Right kidney (tissue), 1 donor: Measurements from ENCODE around the gene BACE1.

Experiments used
- DNase-seq: peaks from one replicate; pipeline ENCODE4 v3.0.0-alpha.2; 2016

The BACE1 gene

DNA sequence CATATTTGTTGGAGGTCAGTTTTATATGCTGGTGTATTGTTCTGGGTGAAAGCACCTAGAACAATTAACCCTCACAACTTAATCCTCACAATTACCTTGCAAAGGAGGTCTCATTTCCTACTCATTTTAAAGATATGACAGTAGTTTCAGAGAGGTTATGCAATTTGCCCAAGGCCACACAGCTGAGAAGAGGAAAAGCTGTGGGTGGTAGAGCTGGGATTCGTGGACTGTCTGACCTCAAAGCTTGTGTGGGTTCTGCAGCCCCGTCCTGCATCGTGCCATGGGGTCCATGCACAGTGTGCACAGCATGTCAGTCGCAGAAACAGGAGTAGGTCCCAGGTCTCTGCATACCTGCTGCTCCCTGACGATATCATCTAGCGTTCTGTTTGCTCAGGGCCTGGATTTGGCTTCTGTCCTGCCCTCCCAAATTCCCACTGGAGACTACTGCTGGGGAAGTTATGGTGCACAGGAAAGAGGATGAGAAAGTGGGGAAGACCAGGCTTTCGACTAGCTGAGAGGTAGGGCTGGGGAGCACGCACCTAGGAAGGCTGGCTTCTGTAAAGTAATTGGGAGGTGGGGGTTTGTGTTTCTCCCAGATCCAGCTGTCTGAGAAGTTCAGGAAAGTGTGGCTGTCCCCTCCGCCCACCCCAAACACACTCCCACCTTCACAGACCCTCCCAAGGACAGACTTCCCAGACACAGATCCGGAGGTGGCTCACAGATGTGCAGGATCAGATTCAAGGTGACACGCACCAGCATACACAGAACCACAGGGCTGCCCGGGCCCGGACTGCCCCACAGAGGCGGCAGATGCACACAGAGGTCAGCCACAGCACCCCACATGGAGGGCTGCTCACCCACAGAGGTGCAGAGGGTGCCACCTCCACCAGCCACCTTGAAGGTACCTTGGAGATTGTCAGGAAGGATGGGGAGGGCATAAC, 2.0 kb downstream of the BACE1 start:
- peak; percentile 22 for DNase-seq

DNA sequence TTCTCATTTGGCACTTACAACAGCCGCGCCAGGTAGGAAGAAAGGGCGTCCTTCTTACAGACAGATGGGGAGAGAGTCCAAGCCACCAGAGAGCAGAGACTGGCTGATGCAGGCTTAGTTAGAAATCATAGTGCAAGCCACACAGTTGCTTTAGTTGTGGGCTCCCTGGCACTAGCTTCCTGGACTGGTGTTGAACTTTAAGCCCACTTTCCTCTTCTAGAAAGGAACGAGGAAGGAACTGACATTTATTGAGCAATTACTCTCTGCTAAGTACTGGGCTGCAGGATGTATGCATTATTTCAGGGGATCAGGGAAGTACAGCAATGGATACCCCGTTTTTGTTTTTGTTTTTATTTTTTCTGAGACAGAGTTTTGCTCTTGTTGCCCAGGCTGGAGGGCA, 3.0 kb downstream of the BACE1 start:
- DNase-seq = no peak

DNA sequence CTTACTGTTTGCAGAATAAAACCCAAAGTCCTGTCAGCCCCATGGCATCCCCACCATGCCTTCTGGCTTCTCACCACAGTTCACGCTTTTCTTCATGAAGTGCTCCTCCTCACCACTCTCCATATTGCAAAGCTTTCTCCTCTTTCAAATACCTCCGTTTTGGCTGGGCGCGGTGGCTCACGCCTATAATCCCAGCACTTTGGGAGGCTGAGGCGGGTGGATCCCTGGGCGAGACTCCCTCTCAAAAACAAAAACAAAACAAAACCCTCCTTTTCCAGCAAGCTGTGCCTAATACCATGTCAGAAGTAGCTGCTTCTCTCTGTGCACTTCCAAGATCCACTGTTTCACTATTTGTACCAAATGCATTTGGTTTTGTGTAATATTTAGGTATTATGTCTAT, 6.7 kb downstream of the BACE1 start:
- DNase-seq = no peak

DNA sequence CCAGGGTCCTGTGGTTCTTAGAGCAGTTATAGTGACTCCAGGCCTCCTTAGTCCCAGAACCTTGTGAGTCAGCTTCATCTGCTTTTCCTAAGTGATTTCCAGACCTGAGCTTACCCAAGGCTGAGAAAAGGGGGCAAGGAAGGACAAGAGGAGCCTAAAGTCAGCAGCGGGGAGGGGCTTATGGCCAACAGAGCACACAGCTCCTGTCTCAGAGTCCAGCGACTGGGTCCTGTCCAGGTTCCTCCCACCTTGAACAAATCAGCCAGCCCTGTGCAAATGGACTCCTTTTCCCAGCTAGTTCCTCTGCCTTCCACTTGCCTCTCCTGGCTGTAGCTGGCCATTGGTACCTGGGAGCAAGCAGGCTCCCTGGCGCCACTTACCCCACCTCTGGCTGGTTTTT, 10.9 kb downstream of the BACE1 start:
- no peak for DNase-seq

DNA sequence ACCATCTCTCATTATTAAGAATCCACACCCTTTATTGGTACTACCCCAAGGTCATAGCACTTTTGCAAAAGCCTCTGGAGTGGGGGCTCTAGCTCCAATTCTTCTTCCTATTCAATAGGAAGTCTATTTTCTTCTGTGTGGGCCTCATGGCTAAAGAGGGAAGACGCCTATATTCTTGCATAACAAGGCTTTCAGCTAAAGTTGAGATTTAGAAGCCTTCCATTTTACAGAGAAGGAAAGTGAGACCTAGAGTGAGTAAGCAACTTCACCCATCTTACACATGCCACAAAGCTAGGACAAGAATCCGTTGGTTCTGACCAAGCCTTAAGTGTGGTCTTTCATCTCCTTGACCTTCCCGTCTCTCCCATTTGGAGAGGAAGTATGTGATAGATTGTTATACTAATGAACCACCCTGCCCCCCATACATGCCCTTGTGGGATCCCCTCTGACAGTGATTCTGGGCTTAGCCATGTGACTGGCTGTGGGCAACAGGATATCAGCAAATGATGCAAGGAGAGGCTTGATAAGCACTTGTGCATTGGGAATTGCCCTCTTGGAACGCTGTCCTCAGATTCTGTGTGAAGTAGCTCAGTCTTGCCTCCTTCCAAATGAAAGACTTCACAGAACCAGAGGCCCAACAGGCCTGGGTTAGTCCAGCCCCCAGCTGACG, 12.3 kb downstream of the BACE1 start:
- no peak for DNase-seq

GRCh38 chr11:117303101-117303500, 13.0 kb downstream of the BACE1 start:
- DNase-seq = no peak

DNA sequence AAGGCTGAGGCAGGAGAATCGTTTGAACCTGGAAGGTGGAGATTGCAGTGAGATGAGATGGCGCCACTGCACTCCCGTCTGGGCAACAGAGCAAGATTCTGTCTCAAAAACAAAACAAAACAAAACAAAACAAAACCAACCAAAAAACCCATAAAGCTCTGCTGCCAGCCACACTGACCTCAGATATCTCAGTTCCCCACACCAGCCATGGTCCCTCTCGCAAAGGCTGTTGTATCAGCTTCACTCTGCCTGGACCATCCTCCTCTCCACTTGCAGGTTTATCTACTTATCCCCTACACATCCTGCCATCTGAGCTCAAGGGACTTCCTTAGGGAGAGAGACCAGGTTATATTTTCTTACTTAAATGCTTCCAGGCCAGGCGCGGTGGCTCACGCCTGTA, 13.8 kb downstream of the BACE1 start:
- no peak for DNase-seq

DNA sequence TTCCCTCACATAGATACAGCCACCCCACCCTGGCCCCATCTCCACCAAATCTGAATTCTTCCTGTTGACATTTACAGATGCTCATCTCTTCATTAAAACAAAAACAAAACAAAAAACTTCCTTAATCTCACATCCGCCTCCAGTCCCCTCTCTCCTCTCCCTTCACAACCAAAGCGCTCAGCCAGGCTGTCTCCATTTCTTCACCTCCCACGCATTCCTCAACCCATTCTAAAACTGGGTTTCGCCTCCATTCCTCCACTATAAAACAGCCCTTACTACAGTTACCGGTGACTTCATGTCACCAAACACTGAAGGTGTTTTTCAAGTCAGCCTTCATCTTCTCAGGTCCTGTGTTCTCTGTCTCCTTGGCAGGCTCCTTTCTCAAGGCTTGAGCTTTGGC, 15.3 kb downstream of the BACE1 start:
- DNase-seq = no peak

- peak; percentile 82 for DNase-seq
Observed at GRCh38 chr11:117300283-117300663, 15.8 kb downstream of the BACE1 start.

- peak; percentile 68 for DNase-seq
Observed at GRCh38 chr11:117299351-117300282, 16.4 kb downstream of the BACE1 start.

GRCh38 chr11:117298195-117298594, 17.9 kb downstream of the BACE1 start:
- no peak for DNase-seq

- no peak for DNase-seq
Observed at GRCh38 chr11:117296881-117297280, 19.2 kb downstream of the BACE1 start.

DNA sequence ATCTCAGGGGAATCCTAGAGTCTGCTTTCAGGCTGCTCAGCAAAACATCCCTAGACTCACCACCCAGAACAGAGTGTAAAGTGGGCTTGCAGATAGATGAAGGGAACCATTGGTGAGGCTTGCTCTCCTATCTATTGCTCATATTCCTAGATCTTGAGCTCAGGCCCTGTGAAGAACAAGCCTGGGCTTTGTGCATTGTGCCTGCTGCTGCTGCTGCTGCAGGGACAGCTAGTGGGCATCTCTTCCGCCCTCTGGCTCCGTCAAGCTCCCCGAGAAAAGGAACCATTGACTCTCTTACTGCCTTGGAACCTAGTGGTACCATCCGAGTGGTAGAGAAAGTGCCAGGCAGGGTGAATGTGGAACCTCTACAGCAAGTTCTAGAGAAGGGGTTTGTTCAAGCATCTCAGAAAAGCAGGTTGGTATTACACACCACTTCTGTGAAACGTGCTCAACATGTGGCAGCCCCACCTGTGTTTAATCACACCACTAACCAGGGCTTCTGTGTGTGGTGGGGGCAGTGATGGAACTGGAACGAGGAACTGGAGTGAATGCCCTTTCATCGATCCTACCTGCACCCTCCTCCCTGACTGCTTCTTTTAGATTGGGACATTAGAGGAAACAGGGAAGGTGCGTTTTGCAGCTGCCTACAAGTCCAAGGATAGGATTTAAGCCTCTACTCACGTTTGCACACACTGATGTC, 20.5 kb downstream of the BACE1 start:
- DNase-seq = no peak

DNA sequence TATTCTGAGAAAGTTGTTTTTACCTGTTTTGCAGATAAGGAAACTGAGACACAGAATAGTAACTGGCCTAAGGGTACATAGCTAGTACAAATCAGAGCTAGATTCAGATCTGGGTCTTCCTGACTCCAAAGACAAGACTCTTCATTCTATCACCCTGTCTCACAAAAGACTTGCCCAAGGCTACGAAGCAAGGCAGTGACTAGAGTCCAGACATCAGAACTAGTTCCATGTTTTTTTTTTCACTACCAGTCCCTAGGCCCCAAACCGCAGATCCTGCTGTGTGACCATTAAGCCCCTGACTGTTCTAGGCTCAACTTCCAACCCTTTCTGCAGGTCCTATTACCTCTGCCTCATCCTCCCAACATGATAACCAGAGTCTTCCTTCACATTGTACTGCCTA, 23.4 kb downstream of the BACE1 start:
- DNase-seq = no peak

DNA sequence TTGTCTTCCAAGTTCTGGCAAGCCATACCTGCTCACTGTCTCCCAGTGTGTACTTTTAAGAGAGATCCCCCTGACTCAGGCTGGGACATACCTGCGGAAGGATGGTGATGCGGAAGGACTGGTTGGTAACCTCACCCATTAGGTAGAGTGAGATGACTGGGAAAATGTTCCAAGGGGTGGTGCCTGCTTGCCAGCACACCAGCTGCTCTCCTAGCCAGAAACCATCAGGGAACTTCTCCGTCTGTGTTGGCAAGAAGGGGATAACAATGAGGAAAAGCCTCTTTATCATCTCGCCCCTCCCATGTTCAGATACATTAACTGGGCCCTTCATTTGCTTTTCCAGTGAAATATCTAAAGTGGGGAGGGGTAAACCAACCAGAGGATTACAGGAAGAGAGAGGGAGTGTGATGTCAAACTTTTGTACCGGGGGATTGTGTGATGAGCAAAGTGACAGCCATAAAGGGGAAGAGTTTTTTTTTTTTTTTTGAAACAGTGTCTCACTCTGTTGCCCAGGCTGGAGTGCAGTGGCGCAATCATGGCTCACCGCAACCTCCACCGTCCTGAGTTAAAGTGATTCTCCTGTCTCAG, 25.2 kb downstream of the BACE1 start, which contains the start of gene BACE1-AS:
Gene BACE1-AS (plus strand): TSS at position 538 of the 588 bp plus-strand sequence.
- DNase-seq = no peak

- DNase-seq = no peak
Observed at GRCh38 chr11:117289795-117290194, 26.3 kb downstream of the BACE1 start.

DNA sequence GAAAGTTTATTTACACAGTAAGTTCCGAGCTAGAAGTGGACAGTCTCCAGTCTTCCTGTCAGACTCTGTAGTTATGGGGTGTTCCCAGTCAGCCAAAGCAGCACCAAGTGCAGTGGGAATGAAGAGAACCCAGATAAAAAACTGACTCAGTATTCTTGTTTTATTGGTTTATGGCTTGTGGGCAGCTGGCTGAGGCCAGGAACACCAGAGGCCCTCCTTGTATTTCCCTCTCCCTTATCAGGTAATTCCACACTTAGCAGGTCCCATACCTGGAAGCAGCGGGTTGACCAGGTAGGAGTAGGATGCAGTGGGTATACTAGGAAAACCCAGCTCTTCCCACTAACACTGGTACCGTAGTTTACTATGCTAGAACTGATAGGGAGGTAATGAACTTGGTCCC, 28.4 kb downstream of the BACE1 start:
- DNase-seq = no peak

DNA sequence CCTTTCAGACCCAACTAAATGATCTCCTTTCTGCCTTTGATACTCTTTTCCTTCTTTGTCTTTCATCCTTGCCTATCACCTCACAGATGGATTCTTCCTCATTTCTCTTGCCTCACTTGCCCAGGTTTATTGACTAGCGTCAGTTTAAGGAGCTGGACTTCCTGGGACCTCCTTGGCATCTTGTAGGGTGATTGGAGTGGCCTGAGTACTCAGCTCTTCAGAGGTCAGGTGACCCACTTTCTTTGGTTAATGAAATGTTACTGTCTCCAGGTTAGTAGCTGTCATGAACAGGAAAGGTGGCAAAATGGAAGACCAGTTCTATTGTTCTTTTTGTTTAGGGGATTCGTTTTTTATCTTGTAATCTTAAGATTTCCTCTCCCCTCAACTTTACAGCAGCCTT, 29.5 kb downstream of the BACE1 start:
- no peak for DNase-seq

DNA sequence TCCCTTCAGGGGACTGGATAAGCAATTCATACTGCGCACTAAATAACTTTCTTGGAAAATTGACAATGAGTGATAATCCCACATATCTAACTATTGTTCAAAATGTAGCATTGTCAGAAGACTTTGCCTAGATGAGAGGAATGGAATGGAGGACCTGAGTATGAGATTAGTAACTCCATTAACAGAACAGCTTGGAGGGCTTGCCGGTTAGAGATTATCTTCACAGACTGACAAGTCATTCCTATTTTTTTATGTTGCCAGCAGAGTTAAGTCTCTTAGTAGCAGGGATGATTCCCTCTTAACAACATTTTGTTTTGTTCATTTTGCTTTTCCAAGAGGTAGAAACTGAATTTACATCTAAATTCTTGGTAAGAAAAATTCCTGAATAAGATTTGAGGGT, 32.0 kb downstream of the BACE1 start:
- DNase-seq = no peak

DNA sequence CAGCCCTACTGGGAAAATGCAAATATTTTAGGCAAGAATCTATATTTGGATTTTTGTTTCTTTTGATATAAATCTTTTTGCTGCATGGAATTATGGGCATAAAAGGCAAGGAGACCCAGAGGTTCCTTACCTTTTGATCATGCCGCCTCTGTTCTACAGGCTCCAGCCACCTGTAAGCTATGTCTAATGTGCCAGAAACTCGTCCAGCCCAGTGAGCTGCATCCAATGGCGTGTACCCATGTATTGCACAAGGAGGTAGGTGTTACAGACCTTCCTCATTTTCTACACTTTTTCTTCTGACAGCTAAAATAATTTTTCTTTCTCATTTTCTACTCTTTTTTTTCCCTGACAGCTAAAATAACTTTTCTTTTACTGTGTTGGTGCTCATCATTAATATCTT, 33.1 kb downstream of the BACE1 start:
- no peak for DNase-seq

- no peak for DNase-seq
Observed at GRCh38 chr11:117281869-117282268, 34.2 kb downstream of the BACE1 start.

- DNase-seq = no peak
Observed at GRCh38 chr11:117281159-117281558, 34.9 kb downstream of the BACE1 start.
